HG03045 (cell line): ENCODE data around the gene SGCD.

Experiments used
- ATAC-seq: cut with Tn5 transposase; IDR thresholded peaks from one replicate; pipeline ENCODE4 v1.9.1; 2021; ENCODE audit warnings: mild to moderate bottlenecking, moderate library complexity; ENCODE audit not compliant: unreplicated experiment

The SGCD gene

DNA sequence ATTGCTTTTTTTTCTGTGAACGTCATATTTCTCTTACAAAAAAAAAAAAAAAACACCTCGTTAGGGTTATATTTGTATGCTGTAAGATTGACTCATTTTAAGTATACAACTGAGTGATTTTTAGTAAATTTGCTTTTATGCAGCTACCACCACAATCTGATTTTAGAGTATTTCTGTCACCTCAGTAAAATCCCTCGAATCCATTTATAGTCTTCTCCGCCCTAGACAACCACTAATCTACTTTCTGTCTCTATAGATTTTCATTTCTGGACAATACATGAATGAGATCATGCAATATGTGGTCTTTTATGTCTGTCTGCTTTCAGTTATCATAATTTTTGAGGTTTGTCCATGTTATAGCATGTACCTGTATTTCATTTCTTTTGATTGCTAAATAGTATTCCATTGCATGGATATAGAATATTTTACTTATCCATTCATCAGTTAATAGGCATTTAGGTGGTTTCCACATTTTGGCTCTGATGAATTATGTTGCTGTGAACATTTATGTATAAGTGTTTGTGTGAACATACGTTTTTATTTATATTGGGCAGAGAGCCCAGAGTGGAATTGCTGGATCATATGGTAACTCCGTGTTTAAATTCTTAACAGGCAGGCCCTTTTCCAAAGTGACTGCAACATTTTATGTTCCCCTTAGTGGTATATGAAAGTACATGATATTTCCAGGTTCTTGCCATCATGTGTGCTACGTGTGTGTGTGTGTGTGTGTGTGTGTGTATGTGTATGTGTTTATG is 171.4 kb downstream of the SGCD start:
- ATAC-seq: no peak

DNA sequence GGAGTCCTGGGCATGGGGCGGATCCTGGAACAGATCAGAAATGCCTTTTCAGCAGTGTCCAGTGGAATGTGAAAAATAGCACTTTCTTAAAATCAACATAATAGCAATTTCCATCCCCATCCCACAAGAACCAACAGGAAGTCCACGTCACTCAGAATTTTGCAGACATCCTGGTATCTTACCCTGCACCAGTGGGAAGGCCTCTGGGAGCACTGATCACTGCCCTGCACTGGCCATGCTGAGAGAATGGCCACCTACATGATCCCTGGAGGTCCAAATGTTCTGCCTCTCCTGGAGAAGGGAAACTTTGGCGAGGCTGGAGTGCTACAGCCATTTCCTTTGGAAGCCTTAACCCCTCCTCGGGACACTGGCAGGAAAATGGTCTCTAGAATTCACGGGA is 173.8 kb downstream of the SGCD start:
- ATAC-seq: no peak

GRCh38 chr5:156505101-156505500 is 178.1 kb downstream of the SGCD start:
- no peak for ATAC-seq

- no peak for ATAC-seq
Measured at GRCh38 chr5:156513123-156513815, 186.3 kb downstream of the SGCD start.

DNA sequence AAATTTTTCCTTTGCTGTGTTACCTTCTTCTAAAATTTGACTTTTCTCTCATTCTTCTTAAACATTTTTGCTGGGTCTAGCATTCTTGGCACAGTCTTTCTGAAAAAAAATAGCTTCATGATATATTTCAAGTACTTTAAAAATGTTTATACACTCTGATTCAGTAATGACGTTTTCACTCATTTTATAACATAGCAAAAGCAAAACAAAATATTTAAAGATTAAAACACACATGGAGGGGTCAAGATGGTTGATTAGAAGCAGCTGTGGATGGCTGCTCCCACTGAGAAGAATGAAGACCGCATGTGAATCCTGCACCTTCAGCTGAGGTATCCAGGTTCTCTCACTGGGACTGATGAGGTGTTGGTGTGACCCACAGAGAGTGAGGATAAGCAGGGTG is 188.2 kb downstream of the SGCD start:
- ATAC-seq: no peak

DNA sequence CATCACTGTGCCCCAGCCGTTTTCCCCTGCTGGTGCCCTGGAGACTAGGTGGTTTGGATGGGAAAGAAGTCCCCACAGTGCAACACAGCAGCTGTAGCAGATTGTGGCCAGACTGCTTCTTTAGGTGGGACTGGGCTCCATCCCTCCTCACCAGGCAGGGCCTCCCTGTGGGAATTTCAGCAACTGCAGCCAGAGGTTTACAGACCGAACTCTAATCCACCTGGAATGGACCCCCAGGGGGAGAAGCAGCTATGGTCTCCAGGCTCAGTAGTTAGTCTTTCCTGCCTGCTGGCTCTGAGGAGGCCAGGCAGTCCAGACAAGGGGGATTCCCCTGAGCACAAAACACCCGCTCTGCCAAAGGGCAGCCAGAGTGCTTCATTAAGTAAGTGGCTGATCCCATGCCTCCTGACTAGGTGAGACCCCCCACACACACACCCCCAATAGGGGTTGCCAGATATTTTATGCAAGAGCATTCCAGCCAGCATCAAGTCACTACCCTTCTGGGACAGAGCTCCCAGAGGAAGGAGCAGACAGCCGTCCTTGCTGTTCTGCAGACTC is 188.9 kb downstream of the SGCD start:
- no peak for ATAC-seq

DNA sequence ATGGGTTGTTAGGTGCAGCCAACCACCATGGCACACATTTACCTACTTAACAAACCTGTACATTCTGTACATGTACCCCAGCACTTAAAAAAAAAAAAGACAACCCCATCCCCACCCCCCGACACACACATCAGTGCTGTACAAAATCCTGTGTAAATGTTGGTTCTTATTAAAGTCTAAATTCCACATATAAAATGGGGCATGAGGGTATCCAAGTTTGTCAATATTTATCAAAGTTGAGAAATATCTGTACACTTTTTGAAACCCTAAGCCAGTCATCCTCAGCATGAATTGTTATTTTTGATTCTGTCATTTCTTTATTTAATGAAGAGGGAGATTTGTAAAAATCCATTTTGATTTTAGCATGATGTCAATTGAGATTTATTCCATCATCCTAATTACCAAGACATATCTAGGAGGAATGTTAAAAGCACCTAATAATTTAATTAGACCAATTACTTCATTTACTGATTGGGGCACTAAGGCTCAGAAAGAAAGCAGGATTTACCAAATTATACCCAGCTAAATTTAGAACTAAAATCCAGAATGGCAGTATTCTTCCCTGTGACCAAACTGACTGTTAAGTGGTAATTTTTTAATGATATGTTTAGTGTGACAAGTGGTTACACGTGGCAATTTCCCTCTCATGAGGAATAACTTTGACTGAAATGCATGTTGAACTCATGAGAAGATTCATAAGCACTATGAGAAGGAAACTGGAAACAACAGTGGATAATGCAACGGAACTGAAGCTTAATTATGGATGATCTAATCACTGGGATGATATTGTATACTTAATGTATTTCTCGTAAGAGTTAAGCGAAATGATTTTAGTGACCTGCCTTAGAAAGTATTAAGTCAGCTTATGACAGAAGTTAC is 195.9 kb downstream of the SGCD start:
- no peak for ATAC-seq

- ATAC-seq: no peak
Measured at GRCh38 chr5:156523607-156524006, 196.6 kb downstream of the SGCD start.

DNA sequence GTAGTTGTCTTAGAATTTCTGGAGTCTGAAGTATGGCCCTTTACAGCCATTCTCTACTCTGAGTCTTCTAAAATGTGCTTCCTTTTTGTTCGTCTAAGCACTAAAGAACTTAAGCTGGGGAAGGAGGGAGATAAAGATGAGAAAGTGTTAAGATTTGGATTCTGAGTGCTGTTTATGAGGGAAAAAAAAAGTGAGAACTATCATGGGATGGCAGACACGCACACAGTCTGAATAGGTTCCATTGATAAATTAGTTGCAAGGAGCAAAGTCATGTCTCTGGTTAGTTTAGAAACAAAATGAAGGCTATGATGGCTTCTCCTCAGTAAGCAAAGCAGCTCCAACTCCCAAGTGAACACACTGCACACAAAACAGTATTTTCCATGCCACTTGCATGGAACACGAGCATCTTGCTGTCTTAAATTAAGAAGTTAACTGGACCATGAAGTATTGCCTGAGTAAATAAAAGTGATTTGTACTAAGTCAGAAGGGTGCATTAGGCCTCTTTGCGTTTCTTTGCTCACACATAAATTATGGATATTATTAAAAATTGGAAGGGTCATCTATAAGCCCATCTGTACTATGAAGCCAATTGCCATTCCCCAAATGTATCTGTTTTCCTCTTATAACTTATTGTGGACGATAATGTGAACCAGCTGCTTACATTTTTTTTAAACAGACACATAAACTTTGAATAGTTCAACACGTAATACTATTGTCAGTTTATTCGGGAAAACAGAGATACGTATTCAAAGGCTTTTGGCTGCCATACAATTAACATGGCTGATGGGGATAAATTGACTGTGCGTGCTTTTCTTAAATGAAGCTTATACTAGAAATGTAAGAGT is 199.3 kb downstream of the SGCD start:
- no peak for ATAC-seq

DNA sequence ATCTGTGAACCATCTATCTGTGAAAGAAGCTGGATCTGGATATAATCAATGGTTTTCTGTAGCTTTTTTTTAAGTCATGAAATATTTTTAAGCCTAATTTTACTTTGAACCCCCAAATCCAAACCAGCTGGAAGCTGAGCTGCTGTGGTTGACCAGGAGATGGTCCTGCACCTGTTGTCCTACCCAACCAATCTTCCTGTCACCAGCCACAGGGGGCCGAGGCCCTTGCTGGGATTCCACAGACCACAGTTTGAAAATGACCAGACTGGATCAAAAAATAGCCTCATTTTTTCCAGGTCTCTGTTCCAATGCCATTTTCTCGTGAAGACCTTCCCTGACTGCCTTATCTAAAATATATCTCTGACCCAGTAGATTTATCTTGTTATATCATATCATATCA is 200.6 kb downstream of the SGCD start:
- ATAC-seq: no peak

GRCh38 chr5:156528673-156529072 is 201.7 kb downstream of the SGCD start:
- no peak for ATAC-seq

DNA sequence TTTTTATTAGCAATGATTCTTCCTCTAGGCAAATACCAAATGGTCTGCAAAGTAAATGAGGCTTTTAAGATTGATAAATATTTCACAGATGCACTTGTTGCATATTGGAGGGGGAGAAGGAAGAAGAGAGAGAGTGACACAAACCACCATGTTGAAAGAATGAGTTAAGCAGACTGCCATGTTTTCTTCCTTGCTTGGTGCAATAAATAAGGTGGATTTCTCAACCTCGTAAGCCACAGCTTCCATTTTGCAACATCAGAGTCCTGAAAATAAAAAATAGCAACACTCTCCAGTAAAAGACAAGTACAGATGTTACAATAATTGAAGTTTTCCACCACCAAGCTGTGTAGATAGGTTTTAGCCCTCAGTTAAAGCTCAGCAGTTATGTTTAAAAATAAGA is 202.9 kb downstream of the SGCD start:
- no peak for ATAC-seq

DNA sequence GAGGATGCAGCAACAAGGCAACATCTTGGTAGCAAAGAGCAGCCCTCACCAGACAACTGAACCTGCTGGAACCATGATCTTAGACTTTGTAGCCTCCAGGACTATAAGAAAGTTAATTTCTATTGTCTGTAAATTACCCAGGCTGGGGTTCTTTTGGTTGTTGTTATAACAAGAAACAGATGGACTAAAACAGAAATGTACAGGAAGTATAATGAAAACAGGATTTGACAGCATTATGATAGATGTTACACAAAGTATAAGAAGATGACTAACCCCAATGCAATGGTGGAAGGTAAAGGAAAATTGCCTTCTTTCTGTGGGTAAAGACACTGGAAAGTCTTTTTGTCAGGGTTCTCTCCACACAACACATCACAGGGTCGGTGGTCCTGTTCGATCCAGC is 204.2 kb downstream of the SGCD start:
- no peak for ATAC-seq

DNA sequence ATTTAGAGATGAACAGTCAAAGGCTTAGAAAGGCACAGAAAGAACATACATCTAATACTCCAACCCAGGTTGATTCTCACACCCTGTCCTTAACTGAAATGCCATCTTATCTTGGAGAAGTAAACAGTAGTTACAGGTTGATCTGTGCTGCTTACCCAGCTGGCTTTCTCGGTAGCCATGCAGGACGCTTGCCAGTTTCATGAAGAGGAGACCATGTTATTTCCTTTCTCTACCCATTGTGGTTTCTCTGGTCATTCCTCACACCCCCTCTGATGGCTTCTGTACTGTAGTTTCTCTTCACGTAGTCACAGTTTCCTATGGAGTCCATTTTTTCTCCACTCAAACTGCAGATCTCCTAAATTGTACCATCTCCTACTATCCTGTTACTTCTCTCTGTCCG is 206.0 kb downstream of the SGCD start:
- ATAC-seq: no peak

DNA sequence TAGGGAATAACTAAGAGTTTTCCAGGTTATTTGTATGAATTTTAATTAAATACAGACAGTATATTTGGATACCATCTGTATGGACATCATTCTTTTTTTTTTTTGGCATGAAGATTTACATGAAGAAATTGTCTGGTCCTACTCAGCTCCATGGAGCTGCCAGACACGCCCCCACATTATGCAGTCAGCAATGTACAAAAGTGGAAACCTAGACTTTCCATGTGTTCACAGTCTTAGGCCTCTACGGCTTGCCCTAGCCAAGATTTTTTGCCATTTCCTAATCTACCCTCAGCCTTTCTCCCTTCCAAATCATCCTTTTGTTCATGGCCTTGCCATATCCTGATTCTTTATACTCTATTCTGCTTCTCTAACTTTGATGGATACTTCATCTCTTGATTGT is 207.1 kb downstream of the SGCD start:
- ATAC-seq: no peak

- ATAC-seq: no peak
Measured at GRCh38 chr5:156534906-156535485, 208.0 kb downstream of the SGCD start.

GRCh38 chr5:156540491-156540890 is 213.5 kb downstream of the SGCD start:
- no peak for ATAC-seq

DNA sequence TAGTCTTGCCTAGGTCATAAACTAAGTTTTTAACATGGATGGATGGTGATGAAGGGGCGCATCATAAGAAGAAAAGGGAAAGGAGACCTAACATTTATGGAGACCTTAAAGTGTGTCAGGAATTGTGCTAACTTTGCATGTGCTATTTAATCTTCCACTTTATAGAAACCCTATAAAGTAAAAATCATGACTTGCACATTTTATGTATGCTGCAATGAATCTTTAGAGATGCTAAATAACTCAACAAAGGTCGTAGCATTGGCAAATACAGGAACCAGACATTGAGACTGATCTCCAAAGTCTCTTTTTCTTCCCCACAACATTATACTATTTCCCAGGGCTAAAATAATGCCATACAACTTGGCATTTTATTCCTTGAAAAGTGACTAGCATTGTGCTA is 214.6 kb downstream of the SGCD start:
- no peak for ATAC-seq

GRCh38 chr5:156543348-156544145 is 216.6 kb downstream of the SGCD start:
- no peak for ATAC-seq
